ENCODE results near the gene CTNNA3. TPM values are rescaled to one million over a fixed set of nuclear protein-coding genes. Genes with fewer than 3 reads are reported as not detected.

The CTNNA3 gene
- total RNA-seq, 1 experiment from 2014 or later, result 0.20 TPM

- ChIA-PET POLR2A (no interaction called here), CTCF (no interaction called here)
- Histone ChIP-seq H3K36me3 (ENCODE audit: control insufficient read depth, insufficient read depth, low read length) (no peaks in the 10 kb centered on the region), H3K4me3 (ENCODE audit: low read depth, low read length) (no peak overlapping the region), H3K27me3 (replicated peaks; ENCODE audit: control insufficient read depth, insufficient read depth, low read length) (no peaks in the 10 kb centered on the region), H3K4me1 (no peaks in the 10 kb centered on the region), H3K9me3 (no peaks in the 10 kb centered on the region)
- Mint-ChIP-seq H3K9me3 (ENCODE audit: unreplicated experiment) (no peaks in the 10 kb centered on the region), H3K36me3 (ENCODE audit: insufficient read depth, unreplicated experiment) (no peaks in the 10 kb centered on the region), H3K27me3 (ENCODE audit: insufficient read depth, unreplicated experiment) (peaks cover 5% of the 10 kb centered on the region), H3K27ac (ENCODE audit: unreplicated experiment) (no peak overlapping the region), H3K4me3 (ENCODE audit: unreplicated experiment) (no peak overlapping the region), H3K4me1 (ENCODE audit: low read depth, unreplicated experiment) (no peaks in the 10 kb centered on the region)
- intact Hi-C loops (cut with micrococcal nuclease; ENCODE audit: unreplicated experiment), result loop anchor here (5.0 kb wide), 1 partner anchor 84 kb away; no protein-coding TSS in a partner anchor
- no peak for TF ChIP-seq CTCF (IDR thresholded peaks at IDR 0.05; ENCODE audit: insufficient read depth in 1 of 2, low read depth in 1 of 2, low read length in 1 of 2, severe bottlenecking in 1 of 2, unreplicated experiment in 1 of 2)
- no TSS peak for BruUV-seq (replicated peaks)
- DNase-seq, result no peak
Observed at GRCh38 chr10:66176772-66177171, 1519.2 kb downstream of the CTNNA3 start.

- Mint-ChIP-seq H3K9me3 (ENCODE audit: unreplicated experiment) (no peaks in the 10 kb centered on the region), H3K27ac (ENCODE audit: unreplicated experiment) (no peak overlapping the region), H3K27me3 (ENCODE audit: insufficient read depth, unreplicated experiment) (peaks cover 4% of the 10 kb centered on the region), H3K4me1 (ENCODE audit: low read depth, unreplicated experiment) (no peaks in the 10 kb centered on the region), H3K4me3 (ENCODE audit: unreplicated experiment) (no peak overlapping the region), H3K36me3 (ENCODE audit: insufficient read depth, unreplicated experiment) (no peaks in the 10 kb centered on the region)
- Histone ChIP-seq H3K36me3 (ENCODE audit: control insufficient read depth, insufficient read depth, low read length) (no peaks in the 10 kb centered on the region), H3K4me3 (ENCODE audit: low read depth, low read length) (no peak overlapping the region), H3K9me3 (no peaks in the 10 kb centered on the region), H3K4me1 (peaks cover 9% of the 10 kb centered on the region), H3K27me3 (replicated peaks; ENCODE audit: control insufficient read depth, insufficient read depth, low read length) (no peaks in the 10 kb centered on the region)
- no peak for TF ChIP-seq CTCF (IDR thresholded peaks at IDR 0.05; ENCODE audit: insufficient read depth in 1 of 2, low read depth in 1 of 2, low read length in 1 of 2, severe bottlenecking in 1 of 2, unreplicated experiment in 1 of 2)
- intact Hi-C loops (cut with micrococcal nuclease; ENCODE audit: unreplicated experiment), result no loop called here
- POLR2A ChIA-PET, result no interaction called here
- CTCF ChIA-PET, result interaction anchor here (1.0 kb wide), 1 partner anchor 13 kb away, joined by 3 read pairs; no protein-coding TSS in a partner anchor
- no peak for DNase-seq
- no TSS peak for BruUV-seq (replicated peaks)
Observed at GRCh38 chr10:66167816-66168215, 1528.2 kb downstream of the CTNNA3 start.

- no peaks in the 10 kb centered on the region for H3K36me3 ChIP-seq (ENCODE audit: control insufficient read depth, insufficient read depth, low read length)
- CTCF ChIA-PET, result no interaction called here
- no peaks in the 10 kb centered on the region for H3K9me3 ChIP-seq
- POLR2A ChIA-PET, result no interaction called here
- no peaks in the 10 kb centered on the region for H3K27me3 ChIP-seq (replicated peaks; ENCODE audit: control insufficient read depth, insufficient read depth, low read length)
- Mint-ChIP-seq H3K27ac (ENCODE audit: unreplicated experiment) (peak overlapping the region; percentile 29), H3K36me3 (ENCODE audit: insufficient read depth, unreplicated experiment) (no peaks in the 10 kb centered on the region), H3K27me3 (ENCODE audit: insufficient read depth, unreplicated experiment) (peaks cover 3% of the 10 kb centered on the region), H3K4me1 (ENCODE audit: low read depth, unreplicated experiment) (peaks cover 7% of the 10 kb centered on the region), H3K4me3 (ENCODE audit: unreplicated experiment) (no peak overlapping the region), H3K9me3 (ENCODE audit: unreplicated experiment) (peaks cover 20% of the 10 kb centered on the region)
- BruUV-seq (replicated peaks), result no TSS peak
- intact Hi-C loops (cut with micrococcal nuclease; ENCODE audit: unreplicated experiment), result no loop called here
- H3K4me1 ChIP-seq, result peaks cover 15% of the 10 kb centered on the region
- peak; percentile 65 to 84 for DNase-seq
- H3K4me3 ChIP-seq (ENCODE audit: low read depth, low read length), result no peak overlapping the region
- no peak for TF ChIP-seq CTCF (IDR thresholded peaks at IDR 0.05; ENCODE audit: insufficient read depth in 1 of 2, low read depth in 1 of 2, low read length in 1 of 2, severe bottlenecking in 1 of 2, unreplicated experiment in 1 of 2)
Observed at GRCh38 chr10:66162560-66163143, 1533.3 kb downstream of the CTNNA3 start.

Measured in Caco-2 (cell line).